ENCODE data around the gene FADS3. TPM values are rescaled to one million over a fixed set of nuclear protein-coding genes. Genes with fewer than 3 reads are reported as not detected.

The FADS3 gene
- total and polyA plus RNA-seq, 9 of the 15 experiments (the other 6 are each of a cell fraction or from before 2014, with no cell fraction given) = 0.97 to 148 (median 92.7) TPM

- TF ChIP-seq, protein P1, sequence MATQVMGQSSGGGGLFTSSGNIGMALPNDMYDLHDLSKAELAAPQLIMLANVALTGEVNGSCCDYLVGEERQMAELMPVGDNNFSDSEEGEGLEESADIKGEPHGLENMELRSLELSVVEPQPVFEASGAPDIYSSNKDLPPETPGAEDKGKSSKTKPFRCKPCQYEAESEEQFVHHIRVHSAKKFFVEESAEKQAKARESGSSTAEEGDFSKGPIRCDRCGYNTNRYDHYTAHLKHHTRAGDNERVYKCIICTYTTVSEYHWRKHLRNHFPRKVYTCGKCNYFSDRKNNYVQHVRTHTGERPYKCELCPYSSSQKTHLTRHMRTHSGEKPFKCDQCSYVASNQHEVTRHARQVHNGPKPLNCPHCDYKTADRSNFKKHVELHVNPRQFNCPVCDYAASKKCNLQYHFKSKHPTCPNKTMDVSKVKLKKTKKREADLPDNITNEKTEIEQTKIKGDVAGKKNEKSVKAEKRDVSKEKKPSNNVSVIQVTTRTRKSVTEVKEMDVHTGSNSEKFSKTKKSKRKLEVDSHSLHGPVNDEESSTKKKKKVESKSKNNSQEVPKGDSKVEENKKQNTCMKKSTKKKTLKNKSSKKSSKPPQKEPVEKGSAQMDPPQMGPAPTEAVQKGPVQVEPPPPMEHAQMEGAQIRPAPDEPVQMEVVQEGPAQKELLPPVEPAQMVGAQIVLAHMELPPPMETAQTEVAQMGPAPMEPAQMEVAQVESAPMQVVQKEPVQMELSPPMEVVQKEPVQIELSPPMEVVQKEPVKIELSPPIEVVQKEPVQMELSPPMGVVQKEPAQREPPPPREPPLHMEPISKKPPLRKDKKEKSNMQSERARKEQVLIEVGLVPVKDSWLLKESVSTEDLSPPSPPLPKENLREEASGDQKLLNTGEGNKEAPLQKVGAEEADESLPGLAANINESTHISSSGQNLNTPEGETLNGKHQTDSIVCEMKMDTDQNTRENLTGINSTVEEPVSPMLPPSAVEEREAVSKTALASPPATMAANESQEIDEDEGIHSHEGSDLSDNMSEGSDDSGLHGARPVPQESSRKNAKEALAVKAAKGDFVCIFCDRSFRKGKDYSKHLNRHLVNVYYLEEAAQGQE (IDR thresholded peaks at IDR 0.05; ENCODE audit: borderline replicate concordance) = no peak
- TF ChIP-seq, protein P1 (CRISPR knock-in tag; IDR thresholded peaks at IDR 0.05; ENCODE audit: low read depth) = peak; percentile 67; the same call in 1 of the 2 replicates
- TF ChIP-seq JUND (IDR thresholded peaks at IDR 0.05; ENCODE audit: borderline replicate concordance, low read depth, low read length) (peak; percentile 64), JUND (tag; IDR thresholded peaks at IDR 0.05; ENCODE audit: borderline replicate concordance, low read depth, low read length) (no peak; the same call in 1 of the 3 replicates), RB1 (IDR thresholded peaks at IDR 0.05; ENCODE audit: low read depth) (no peak), SFPQ (IDR thresholded peaks at IDR 0.05; ENCODE audit: low read depth, low read length) (no peak), ZNF644 (tag; IDR thresholded peaks at IDR 0.05; ENCODE audit: low read depth) (peak; percentile 81), CGGBP1 (CRISPR knock-in tag; IDR thresholded peaks at IDR 0.05) (no peak), KAT8 (IDR thresholded peaks at IDR 0.05; ENCODE audit: low read depth) (no peak), ZNF398 (CRISPR knock-in tag; IDR thresholded peaks at IDR 0.05) (no peak), FOXK2 (conservative IDR thresholded peaks at IDR 0.05 in 1 of 2, IDR thresholded peaks at IDR 0.05 in 1 of 2; ENCODE audit: low read depth in 2 of 2) (no peak), ZNF551 (CRISPR knock-in tag; IDR thresholded peaks at IDR 0.05) (no peak), SMARCA4 (IDR thresholded peaks at IDR 0.05) (peak; percentile 70), NCOR1 (IDR thresholded peaks at IDR 0.05) (peak; percentile 75), ZNF436 (CRISPR knock-in tag; IDR thresholded peaks at IDR 0.05) (no peak)
These were observed 56.9 kb downstream of the FADS3 start (continued) for GRCh38 chr11:61834278-61835048.

All from K562 (cell line).